OCI-LY3 (cell line): ENCODE data around the gene OBP2B.

Source experiments
- H2AFZ ChIP-seq: fragments of 200-600, 300-600 bp; shearing (Covaris generic); 2 replicates; pipeline ENCODE4 v1.6.0; 2014; ENCODE audit warnings: antibody characterized with exemption, low read depth, low read length
- H3K27ac ChIP-seq: fragments of 200-600, 300-600 bp; sonication (generic); 2 replicates; pipeline ENCODE4 v1.5.1; 2014; ENCODE audit warnings: mild to moderate bottlenecking, low read length, moderate library complexity, mixed read lengths
- H3K27me3 ChIP-seq: fragments of 200-600, 300-600 bp; sonication (generic); 2 replicates; pipeline ENCODE4 v1.6.1; 2014; ENCODE audit warnings: low read depth, low read length, mixed read lengths
- H3K36me3 ChIP-seq: fragments of 200-600, 300-600 bp; sonication (generic); replicated peaks from 2 replicates; pipeline ENCODE3; 2014; ENCODE audit warnings: low read depth, low read length, mixed read lengths
- H3K4me1 ChIP-seq: fragments of 300-600, 200-600 bp; sonication (generic); 2 replicates; pipeline ENCODE4 v1.6.1; 2014; ENCODE audit warnings: low read length, mixed read lengths
- H3K4me2 ChIP-seq: fragments of 200-600, 300-600 bp; sonication (generic); 2 replicates; pipeline ENCODE4 v1.6.1; 2014; ENCODE audit warnings: low read length, mixed read lengths
- H3K4me3 ChIP-seq: fragments of 300-600, 200-600 bp; sonication (generic); 2 replicates; pipeline ENCODE4 v1.5.1; 2014; ENCODE audit warnings: antibody characterized with exemption, mild to moderate bottlenecking, low read length, moderate library complexity
- H3K79me2 ChIP-seq: fragments of 300-600, 200-600 bp; shearing (Covaris generic); 2 replicates; pipeline ENCODE4 v1.6.1; 2014; ENCODE audit warnings: mild to moderate bottlenecking, low read length, mixed read lengths
- H3K9ac ChIP-seq: fragments of 300-600, 200-600 bp; shearing (Covaris generic); 2 replicates; pipeline ENCODE4 v1.6.0; 2014; ENCODE audit warnings: mild to moderate bottlenecking, low read length, moderate library complexity
- H3K9me3 ChIP-seq: fragments of 200-600, 300-600 bp; shearing (Covaris generic); 2 replicates; pipeline ENCODE4 v1.6.1; 2014; ENCODE audit warnings: low read length, mixed read lengths; ENCODE audit not compliant: insufficient read depth
- H4K20me1 ChIP-seq: fragments of 200-600, 300-600 bp; sonication (generic); 2 replicates; pipeline ENCODE4 v1.6.1; 2016; ENCODE audit warnings: low read length, mixed read lengths; ENCODE audit not compliant: insufficient read depth
- CTCF ChIP-seq: fragments of 200-600, 300-600 bp; sonication (generic); IDR thresholded peaks from 2 replicates; pipeline ENCODE4 v1.5.1; 2014; ENCODE audit warnings: antibody characterized with exemption, low read length, low read depth
- EZH2phosphoT487 ChIP-seq: fragments of 200-600 bp; shearing (Covaris generic); IDR thresholded peaks from 2 replicates; pipeline ENCODE4 v1.6.1; 2018; ENCODE audit warnings: antibody characterized with exemption, mixed run types, low read depth

Gene OBP2B

GRCh38 chr9:133168432-133168831, 40.6 kb downstream of the OBP2B start:
- Histone ChIP-seq H3K4me1 (peaks cover 21% of the 10 kb centered on the region), H3K9ac (no peak overlapping the region), H3K4me3 (no peak overlapping the region), H3K9me3 (no peaks in the 10 kb centered on the region), H4K20me1 (no peaks in the 10 kb centered on the region), H3K4me2 (no peak overlapping the region), H3K27ac (no peak overlapping the region), H3K36me3 (no peaks in the 10 kb centered on the region), H2AFZ (no peak overlapping the region), H3K79me2 (no peaks in the 10 kb centered on the region), H3K27me3 (peaks cover 27% of the 10 kb centered on the region)
- TF ChIP-seq CTCF (no peak), EZH2phosphoT487 (no peak)

GRCh38 chr9:133167769-133168168, 41.3 kb downstream of the OBP2B start:
- H3K27ac ChIP-seq, result no peak overlapping the region
- no peaks in the 10 kb centered on the region for H4K20me1 ChIP-seq
- peaks cover 25% of the 10 kb centered on the region for H3K4me1 ChIP-seq
- no peak overlapping the region for H2AFZ ChIP-seq
- TF ChIP-seq CTCF (no peak), EZH2phosphoT487 (no peak)
- no peak overlapping the region for H3K4me2 ChIP-seq
- no peak overlapping the region for H3K4me3 ChIP-seq
- H3K9me3 ChIP-seq, result no peaks in the 10 kb centered on the region
- H3K9ac ChIP-seq, result no peak overlapping the region
- no peaks in the 10 kb centered on the region for H3K36me3 ChIP-seq
- no peaks in the 10 kb centered on the region for H3K79me2 ChIP-seq
- H3K27me3 ChIP-seq, result peaks cover 24% of the 10 kb centered on the region

GRCh38 chr9:133167096-133167730, 41.8 kb downstream of the OBP2B start:
- Histone ChIP-seq H3K9ac (no peak overlapping the region), H3K27me3 (peaks cover 21% of the 10 kb centered on the region), H3K4me1 (peaks cover 24% of the 10 kb centered on the region)

GRCh38 chr9:133166392-133166791, 42.7 kb downstream of the OBP2B start:
- TF ChIP-seq CTCF (no peak), EZH2phosphoT487 (no peak)
- Histone ChIP-seq H2AFZ (no peak overlapping the region), H3K27ac (no peak overlapping the region), H3K9me3 (no peaks in the 10 kb centered on the region), H3K9ac (no peak overlapping the region), H3K4me2 (no peak overlapping the region), H3K79me2 (no peaks in the 10 kb centered on the region), H4K20me1 (no peaks in the 10 kb centered on the region), H3K4me3 (no peak overlapping the region), H3K4me1 (peaks cover 19% of the 10 kb centered on the region), H3K36me3 (no peaks in the 10 kb centered on the region), H3K27me3 (peaks cover 13% of the 10 kb centered on the region)

More at GRCh38 chr9:133167096-133167730, 41.8 kb downstream of the OBP2B start:
- Histone ChIP-seq H2AFZ (no peak overlapping the region), H3K36me3 (no peaks in the 10 kb centered on the region), H3K79me2 (no peaks in the 10 kb centered on the region), H3K27ac (no peak overlapping the region), H4K20me1 (no peaks in the 10 kb centered on the region), H3K4me2 (no peak overlapping the region), H3K4me3 (no peak overlapping the region), H3K9me3 (no peaks in the 10 kb centered on the region)
- TF ChIP-seq EZH2phosphoT487 (no peak), CTCF (no peak)
